HepG2 (cell line): ENCODE data around the gene ANKFY1. TPM values are rescaled to one million over a fixed set of nuclear protein-coding genes. Genes with fewer than 3 reads are reported as not detected.

Experiments
- ARNTL ChIP-seq: sonication (generic); formaldehyde crosslinking; IDR thresholded peaks from 2 replicates; pipeline ENCODE4 v1.4.0; 2020; ENCODE audit warnings: mild to moderate bottlenecking, missing genetic modification reagents
- CBFB ChIP-seq: sonication (generic); formaldehyde crosslinking; IDR thresholded peaks from 2 replicates; pipeline ENCODE4 v1.4.0; 2020; ENCODE audit warnings: missing genetic modification reagents
- CBX1 ChIP-seq: IDR thresholded peaks from one replicate; pipeline ENCODE4 v1.6.1; 2016; ENCODE audit warnings: antibody characterized with exemption, low read depth
- EED ChIP-seq: sonication (generic); formaldehyde crosslinking; IDR thresholded peaks from 2 replicates; pipeline ENCODE4 v1.5.0; 2020; ENCODE audit warnings: mild to moderate bottlenecking, missing genetic modification reagents
- HNRNPUL1 ChIP-seq: fragments of 200-400 bp; formaldehyde crosslinking; IDR thresholded peaks from 2 replicates; pipeline ENCODE4 v1.6.1; 2017; ENCODE audit warnings: low read depth, mild to moderate bottlenecking, low read length, moderate library complexity
- KDM1A ChIP-seq: IDR thresholded peaks from 2 replicates; pipeline ENCODE4 v1.6.1; 2016; ENCODE audit warnings: missing compliant biosample characterization
- KDM2A ChIP-seq: sonication (generic); formaldehyde crosslinking; IDR thresholded peaks from 2 replicates; pipeline ENCODE4 v1.4.0; 2020; ENCODE audit warnings: low read depth, missing genetic modification reagents, borderline replicate concordance
- NCOA5 ChIP-seq: sonication (generic); formaldehyde crosslinking; IDR thresholded peaks from 2 replicates; pipeline ENCODE4 v1.4.0; 2020; ENCODE audit warnings: missing genetic modification reagents
- NFIB ChIP-seq: sonication (generic); formaldehyde crosslinking; IDR thresholded peaks from 2 replicates; pipeline ENCODE4 v1.9.0; 2021; ENCODE audit warnings: missing genetic modification reagents, mild to moderate bottlenecking, borderline replicate concordance
- PBX3 ChIP-seq: sonication (generic); formaldehyde crosslinking; IDR thresholded peaks from 2 replicates; pipeline ENCODE4 v1.8.1; 2023; ENCODE audit warnings: missing genetic modification reagents, inconsistent platforms, borderline replicate concordance
- PCBP1 ChIP-seq: fragments of 200-400 bp; formaldehyde crosslinking; IDR thresholded peaks from 2 replicates; pipeline ENCODE4 v1.6.1; 2017; ENCODE audit warnings: mild to moderate bottlenecking, low read depth, low read length, borderline replicate concordance
- RAD51 ChIP-seq: fragments of 450-650 bp; IDR thresholded peaks from 2 replicates; pipeline ENCODE4 v1.6.1; 2016; ENCODE audit warnings: borderline replicate concordance
- RFXANK ChIP-seq: IDR thresholded peaks from 2 replicates; pipeline ENCODE4 v1.6.1; 2016
- SYNCRIP ChIP-seq: fragments of 200-400 bp; formaldehyde crosslinking; IDR thresholded peaks from 2 replicates; pipeline ENCODE4 v1.6.1; 2018; ENCODE audit warnings: mild to moderate bottlenecking, low read depth, low read length; ENCODE audit not compliant: insufficient read depth
- TBX2 ChIP-seq: sonication (generic); formaldehyde crosslinking; IDR thresholded peaks from 2 replicates; pipeline ENCODE4 v1.5.0; 2020; ENCODE audit warnings: missing genetic modification reagents, mild to moderate bottlenecking, borderline replicate concordance
- ZC3H4 ChIP-seq: sonication (generic); formaldehyde crosslinking; IDR thresholded peaks from 2 replicates; pipeline ENCODE4 v1.4.0; 2020; ENCODE audit warnings: missing genetic modification reagents, borderline replicate concordance
- ZFP37 ChIP-seq: sonication (generic); formaldehyde crosslinking; IDR thresholded peaks from 2 replicates; pipeline ENCODE4 v1.4.0; 2020; ENCODE audit warnings: missing genetic modification reagents, borderline replicate concordance
- ZMAT3 ChIP-seq: sonication (generic); formaldehyde crosslinking; conservative IDR thresholded peaks from 2 replicates; pipeline ENCODE4 v1.7.0; 2021; ENCODE audit warnings: missing genetic modification reagents
- ZNF160 ChIP-seq: sonication (generic); formaldehyde crosslinking; IDR thresholded peaks from 2 replicates; pipeline ENCODE4 v1.8.0; 2022; ENCODE audit warnings: mild to moderate bottlenecking, inconsistent platforms, missing genetic modification reagents
- ZNF333 ChIP-seq: sonication (generic); formaldehyde crosslinking; IDR thresholded peaks from 2 replicates; pipeline ENCODE4 v1.4.0; 2020; ENCODE audit warnings: mild to moderate bottlenecking, missing genetic modification reagents, borderline replicate concordance
- polyA plus RNA-seq, 8 experiments: library from polyadenylated mRNA; depleted of rRNA in 3 of 8; stranded (reverse) in 7 of 8; unstranded in 1 of 8; fragments of >200 nt; fragmentation: Illumina TruSeq in 4 of 8; extraction: Trizol in 4 of 8; gene quantifications; 2 replicates each; pipeline versions ENCODE4 v1.2.1 to v1.2.3, GENCODE V29; 2011 to 2016; ENCODE audit warnings: low read depth in 4 of 8, missing spikeins in 1 of 8, mixed read lengths in 1 of 8; ENCODE audit not compliant: insufficient read depth in 1 of 8
- total RNA-seq, 5 experiments: library from RNA; depleted of rRNA; stranded (reverse); fragments of >200 nt; fragmentation: Illumina TruSeq; extraction: Trizol; gene quantifications; 2 replicates each; pipeline ENCODE4 v1.2.3, GENCODE V29; 2016; ENCODE audit warnings: low read depth in 1 of 5
- TF ChIP-seq, protein P1 (sequence below): fragments of 450-650 bp; IDR thresholded peaks from 2 replicates; pipeline ENCODE4 v1.6.1; 2016
- TF ChIP-seq, protein P2 (sequence below): IDR thresholded peaks from 2 replicates; pipeline ENCODE4 v1.6.1; 2016; ENCODE audit warnings: low read depth, borderline replicate concordance
- TF ChIP-seq, protein P3 (sequence below): IDR thresholded peaks from 2 replicates; pipeline ENCODE4 v1.6.1; 2016; ENCODE audit warnings: missing biosample characterization, missing genetic modification reagents, low read depth

The ANKFY1 gene
- total and polyA plus RNA-seq, 2 of the 13 experiments (the other 11 are each of a cell fraction or from before 2014, with no cell fraction given) = 11.9 to 16.8 TPM

DNA sequence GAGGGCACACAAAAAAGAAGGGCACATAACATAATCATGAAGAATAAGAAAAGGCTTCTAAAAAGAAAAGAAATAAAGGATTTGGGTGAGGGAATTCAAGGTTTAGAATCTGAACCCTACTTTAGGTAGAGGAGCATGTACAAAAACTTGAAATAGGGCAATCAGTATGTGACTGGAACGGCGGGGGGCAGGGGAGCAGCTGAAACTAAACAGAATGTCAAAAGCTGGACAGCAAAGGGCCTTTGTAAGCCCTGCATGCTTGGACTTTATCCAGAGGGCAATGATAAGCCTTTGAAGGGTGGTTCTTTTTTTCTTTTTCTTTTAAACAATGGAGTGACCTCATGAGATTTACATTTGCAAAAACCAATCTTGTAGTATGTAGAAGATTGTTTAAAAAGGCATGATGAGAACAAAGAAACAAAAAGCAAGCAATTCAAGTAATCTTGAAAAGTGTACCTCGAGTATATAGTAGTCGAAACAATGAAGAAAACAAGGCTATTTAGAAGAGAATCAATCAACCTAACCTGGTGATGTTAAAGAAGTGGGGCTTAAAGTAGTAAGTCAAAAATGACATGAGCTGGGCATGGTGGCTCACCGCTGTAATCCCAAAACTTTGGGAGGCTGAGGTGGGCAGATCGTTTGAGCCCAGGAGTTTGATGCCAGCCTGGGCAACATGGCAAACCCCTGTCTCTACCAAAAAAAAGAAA is 46.7 kb upstream of the ANKFY1 start (continued):
- TF ChIP-seq, protein P1, sequence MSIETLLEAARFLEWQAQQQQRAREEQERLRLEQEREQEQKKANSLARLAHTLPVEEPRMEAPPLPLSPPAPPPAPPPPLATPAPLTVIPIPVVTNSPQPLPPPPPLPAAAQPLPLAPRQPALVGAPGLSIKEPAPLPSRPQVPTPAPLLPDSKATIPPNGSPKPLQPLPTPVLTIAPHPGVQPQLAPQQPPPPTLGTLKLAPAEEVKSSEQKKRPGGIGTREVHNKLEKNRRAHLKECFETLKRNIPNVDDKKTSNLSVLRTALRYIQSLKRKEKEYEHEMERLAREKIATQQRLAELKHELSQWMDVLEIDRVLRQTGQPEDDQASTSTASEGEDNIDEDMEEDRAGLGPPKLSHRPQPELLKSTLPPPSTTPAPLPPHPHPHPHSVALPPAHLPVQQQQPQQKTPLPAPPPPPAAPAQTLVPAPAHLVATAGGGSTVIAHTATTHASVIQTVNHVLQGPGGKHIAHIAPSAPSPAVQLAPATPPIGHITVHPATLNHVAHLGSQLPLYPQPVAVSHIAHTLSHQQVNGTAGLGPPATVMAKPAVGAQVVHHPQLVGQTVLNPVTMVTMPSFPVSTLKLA = no peak
- TF ChIP-seq ZFP37 (CRISPR knock-in tag) (no peak), SYNCRIP (no peak), RAD51 (no peak), CBFB (CRISPR knock-in tag) (no peak), CBX1 (no peak), ARNTL (CRISPR knock-in tag) (0 out of 2 replicates have a peak, but pooled peaks have one; percentile 6), ZNF160 (CRISPR knock-in tag) (no peak), HNRNPUL1 (no peak), TBX2 (CRISPR knock-in tag) (no peak), KDM1A (CRISPR knock-in tag) (no peak), PCBP1 (no peak), ZC3H4 (CRISPR knock-in tag) (no peak), RFXANK (CRISPR knock-in tag) (no peak), PBX3 (no peak), KDM2A (CRISPR knock-in tag) (no peak), ZNF333 (CRISPR knock-in tag) (no peak), ZMAT3 (CRISPR knock-in tag) (no peak), EED (CRISPR knock-in tag) (no peak), NFIB (CRISPR knock-in tag) (no peak), NCOA5 (CRISPR knock-in tag) (no peak)
- TF ChIP-seq, protein P2, sequence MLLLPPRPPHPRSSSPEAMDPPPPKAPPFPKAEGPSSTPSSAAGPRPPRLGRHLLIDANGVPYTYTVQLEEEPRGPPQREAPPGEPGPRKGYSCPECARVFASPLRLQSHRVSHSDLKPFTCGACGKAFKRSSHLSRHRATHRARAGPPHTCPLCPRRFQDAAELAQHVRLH (CRISPR knock-in tag) = no peak
- TF ChIP-seq, protein P3, sequence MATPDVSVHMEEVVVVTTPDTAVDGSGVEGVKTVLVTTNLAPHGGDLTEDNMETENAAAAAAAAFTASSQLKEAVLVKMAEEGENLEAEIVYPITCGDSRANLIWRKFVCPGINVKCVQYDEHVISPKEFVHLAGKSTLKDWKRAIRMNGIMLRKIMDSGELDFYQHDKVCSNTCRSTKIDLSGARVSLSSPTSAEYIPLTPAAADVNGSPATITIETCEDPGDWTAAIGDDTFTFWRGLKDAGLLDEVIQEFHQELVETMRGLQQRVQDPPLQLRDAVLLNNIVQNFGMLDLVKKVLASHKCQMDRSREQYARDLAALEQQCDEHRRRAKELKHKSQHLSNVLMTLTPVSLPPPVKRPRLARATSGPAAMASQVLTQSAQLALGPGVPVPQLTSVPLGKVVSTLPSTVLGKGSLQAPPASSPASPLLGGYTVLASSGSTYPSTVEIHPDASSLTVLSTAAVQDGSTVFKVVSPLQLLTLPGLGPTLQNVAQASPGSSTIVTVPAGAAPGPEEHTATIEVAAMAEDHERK (CRISPR knock-in tag) = no peak
